GM23248 (cell line): Measurements from ENCODE around the gene PODXL.

Source experiments
- EZH2 ChIP-seq: fragments of 200-600 bp; sonication (generic); IDR thresholded peaks from 2 replicates; pipeline ENCODE4 v1.6.1; 2018; ENCODE audit warnings: antibody characterized with exemption, mild to moderate bottlenecking; ENCODE audit not compliant: insufficient read depth, poor library complexity, severe bottlenecking
- EZH2phosphoT487 ChIP-seq: fragments of 200-600 bp; sonication (generic); IDR thresholded peaks from 2 replicates; pipeline ENCODE4 v1.6.1; 2018; ENCODE audit warnings: antibody characterized with exemption, moderate library complexity, mild to moderate bottlenecking, low read depth; ENCODE audit not compliant: insufficient read depth

DNA sequence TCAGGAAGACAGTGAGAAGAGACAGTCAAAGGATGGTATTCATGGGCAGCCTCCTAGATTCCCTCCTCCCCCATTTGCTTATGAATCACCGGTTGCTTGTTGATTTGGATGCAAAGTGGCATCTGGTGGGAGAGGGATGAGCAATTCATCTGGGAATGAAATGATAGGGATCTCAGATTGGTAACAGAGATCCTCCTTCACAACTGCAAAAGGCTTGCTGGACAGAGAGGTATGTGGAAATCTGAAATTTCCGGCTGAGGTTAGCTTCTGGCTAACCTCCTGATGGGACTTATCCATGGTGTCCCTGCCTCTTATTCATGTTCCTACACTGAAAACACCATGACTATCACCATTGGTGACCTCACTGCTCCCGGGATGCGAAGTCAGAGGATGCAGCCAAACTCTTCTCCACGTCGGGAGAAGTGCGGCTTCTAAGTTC, 48.4 kb upstream of the PODXL start:
- TF ChIP-seq EZH2 = no peak
- peak; percentile 97 for TF ChIP-seq EZH2phosphoT487
